ENCODE results near the gene KLRK1.
A peak's percentile ranks its signal among the peaks of the same experiment; 100 is the strongest.
"Not testable (repeated sequence)": the region's sequence is repeated elsewhere in the genome, so short reads cannot be mapped to it uniquely, and the experiment has no call there.

KLRK1 gene

GRCh38 chr12:10392394-10392930 is 2.6 kb upstream of the KLRK1 start:
- H3K4me3 ChIP-seq (ENCODE audit: insufficient read depth in 1 of 2, low read depth in 1 of 2, low read length in 2 of 2), result no peak overlapping the region
- H3K36me3 ChIP-seq (ENCODE audit: control insufficient read depth in 1 of 2, insufficient read depth in 2 of 2, low read depth in 1 of 2, low read length in 2 of 2), result no peaks in the 10 kb centered on the region
- no peak overlapping the region for H2AK5ac ChIP-seq (ENCODE audit: low read length, severe bottlenecking)
- H3K9ac ChIP-seq (ENCODE audit: low read length), result no peak overlapping the region
- no peak overlapping the region for H3K18ac ChIP-seq (ENCODE audit: low read depth in 1 of 2, low read length in 2 of 2)
- H2BK12ac ChIP-seq (ENCODE audit: low read length in 2 of 2), result no peak overlapping the region
- H3K14ac ChIP-seq (ENCODE audit: low read length in 2 of 2), result no peak overlapping the region
- no peak overlapping the region for H2BK15ac ChIP-seq (ENCODE audit: low read depth, poor library complexity, severe bottlenecking)
- WGBS, result 62% methylated on average over 7 of the region's 7 CpGs
- no peaks in the 10 kb centered on the region for H3K9me3 ChIP-seq (ENCODE audit: control insufficient read depth, low read length)
- no peaks in the 10 kb centered on the region for H3K79me1 ChIP-seq (replicated peaks; ENCODE audit: low read length, poor library complexity, severe bottlenecking)
- no peak overlapping the region for H4K91ac ChIP-seq (ENCODE audit: low read length)
- no peak overlapping the region for H2BK5ac ChIP-seq (ENCODE audit: low read depth, low read length, poor library complexity, severe bottlenecking)
- peak overlapping the region; percentile 43 for H3K27ac ChIP-seq (ENCODE audit: low read length, poor library complexity, severe bottlenecking)
- no peak overlapping the region for H3K23ac ChIP-seq (ENCODE audit: low read length in 2 of 2)
- H2AFZ ChIP-seq (ENCODE audit: low read depth, low read length), result no peak overlapping the region
- H3K4me1 ChIP-seq (ENCODE audit: control insufficient read depth, insufficient read depth, low read depth, low read length), result peaks cover 4% of the 10 kb centered on the region
- no peak overlapping the region for H3K4ac ChIP-seq (ENCODE audit: low read depth in 1 of 2, low read length in 2 of 2)
- DNase-seq, result peak; percentile 87
- no peak overlapping the region for H3K4me2 ChIP-seq (ENCODE audit: low read length, poor library complexity, severe bottlenecking)
- H4K8ac ChIP-seq (ENCODE audit: low read length), result no peak overlapping the region
- H3K27me3 ChIP-seq (ENCODE audit: control insufficient read depth in 1 of 2, insufficient read depth in 1 of 2, low read length in 2 of 2), result no peaks in the 10 kb centered on the region
- H2BK120ac ChIP-seq (ENCODE audit: low read depth, low read length), result no peak overlapping the region

GRCh38 chr12:10390991-10391390 is 1.1 kb upstream of the KLRK1 start:
- not testable (repeated sequence) for H2AFZ ChIP-seq (ENCODE audit: low read depth, low read length); H3K27me3 ChIP-seq (ENCODE audit: control insufficient read depth in 1 of 2, insufficient read depth in 1 of 2, low read length in 2 of 2); H2BK12ac ChIP-seq (ENCODE audit: low read length in 2 of 2); H3K18ac ChIP-seq (ENCODE audit: low read depth in 1 of 2, low read length in 2 of 2); H3K79me1 ChIP-seq (replicated peaks; ENCODE audit: low read length, poor library complexity, severe bottlenecking); H3K4me1 ChIP-seq (ENCODE audit: control insufficient read depth, insufficient read depth, low read depth, low read length); H3K9me3 ChIP-seq (ENCODE audit: control insufficient read depth, low read length); H4K8ac ChIP-seq (ENCODE audit: low read length); H3K4ac ChIP-seq (ENCODE audit: low read depth in 1 of 2, low read length in 2 of 2); H2AK5ac ChIP-seq (ENCODE audit: low read length, severe bottlenecking); H3K4me2 ChIP-seq (ENCODE audit: low read length, poor library complexity, severe bottlenecking); H2BK5ac ChIP-seq (ENCODE audit: low read depth, low read length, poor library complexity, severe bottlenecking); H3K36me3 ChIP-seq (ENCODE audit: control insufficient read depth in 1 of 2, insufficient read depth in 2 of 2, low read depth in 1 of 2, low read length in 2 of 2); H3K27ac ChIP-seq (ENCODE audit: low read length, poor library complexity, severe bottlenecking); H3K14ac ChIP-seq (ENCODE audit: low read length in 2 of 2); H2BK15ac ChIP-seq (ENCODE audit: low read depth, poor library complexity, severe bottlenecking); H3K23ac ChIP-seq (ENCODE audit: low read length in 2 of 2); H2BK120ac ChIP-seq (ENCODE audit: low read depth, low read length); H4K91ac ChIP-seq (ENCODE audit: low read length); DNase-seq; H3K9ac ChIP-seq (ENCODE audit: low read length); H3K4me3 ChIP-seq (ENCODE audit: insufficient read depth in 1 of 2, low read depth in 1 of 2, low read length in 2 of 2)
- WGBS, result 97% methylated on average over 6 of the region's 7 CpGs

GRCh38 chr12:10388624-10389413 is 1.0 kb downstream of the KLRK1 start:
- no peak overlapping the region for H2AK5ac ChIP-seq (ENCODE audit: low read length, severe bottlenecking)
- H3K9me3 ChIP-seq (ENCODE audit: control insufficient read depth, low read length), result peaks cover 7% of the 10 kb centered on the region
- no peak overlapping the region for H3K23ac ChIP-seq (ENCODE audit: low read length in 2 of 2)
- no peak overlapping the region for H3K4me2 ChIP-seq (ENCODE audit: low read length, poor library complexity, severe bottlenecking)
- no peaks in the 10 kb centered on the region for H3K4me1 ChIP-seq (ENCODE audit: control insufficient read depth, insufficient read depth, low read depth, low read length)
- no peak overlapping the region for H4K91ac ChIP-seq (ENCODE audit: low read length)
- H3K79me1 ChIP-seq (replicated peaks; ENCODE audit: low read length, poor library complexity, severe bottlenecking), result no peaks in the 10 kb centered on the region
- H2BK15ac ChIP-seq (ENCODE audit: low read depth, poor library complexity, severe bottlenecking), result no peak overlapping the region
- H3K18ac ChIP-seq (ENCODE audit: low read depth in 1 of 2, low read length in 2 of 2), result no peak overlapping the region
- H3K27me3 ChIP-seq (ENCODE audit: control insufficient read depth in 1 of 2, insufficient read depth in 1 of 2, low read length in 2 of 2), result no peaks in the 10 kb centered on the region
- H3K4ac ChIP-seq (ENCODE audit: low read depth in 1 of 2, low read length in 2 of 2), result no peak overlapping the region
- no peak overlapping the region for H2BK5ac ChIP-seq (ENCODE audit: low read depth, low read length, poor library complexity, severe bottlenecking)
- H4K8ac ChIP-seq (ENCODE audit: low read length), result no peak overlapping the region
- H2BK120ac ChIP-seq (ENCODE audit: low read depth, low read length), result no peak overlapping the region
- no peak overlapping the region for H2AFZ ChIP-seq (ENCODE audit: low read depth, low read length)
- no peak overlapping the region for H3K9ac ChIP-seq (ENCODE audit: low read length)
- 89% methylated on average over 4 of the region's 9 CpGs for WGBS
- H3K27ac ChIP-seq (ENCODE audit: low read length, poor library complexity, severe bottlenecking), result no peak overlapping the region
- no peak overlapping the region for H2BK12ac ChIP-seq (ENCODE audit: low read length in 2 of 2)
- no peak overlapping the region for H3K4me3 ChIP-seq (ENCODE audit: insufficient read depth in 1 of 2, low read depth in 1 of 2, low read length in 2 of 2)
- no peak for DNase-seq
- H3K36me3 ChIP-seq (ENCODE audit: control insufficient read depth in 1 of 2, insufficient read depth in 2 of 2, low read depth in 1 of 2, low read length in 2 of 2), result no peaks in the 10 kb centered on the region
- no peak overlapping the region for H3K14ac ChIP-seq (ENCODE audit: low read length in 2 of 2)

GRCh38 chr12:10387498-10387897 is 2.3 kb downstream of the KLRK1 start:
- DNase-seq; H2BK5ac ChIP-seq (ENCODE audit: low read depth, low read length, poor library complexity, severe bottlenecking); H4K91ac ChIP-seq (ENCODE audit: low read length); H3K79me1 ChIP-seq (replicated peaks; ENCODE audit: low read length, poor library complexity, severe bottlenecking); H3K27ac ChIP-seq (ENCODE audit: low read length, poor library complexity, severe bottlenecking); H3K9me3 ChIP-seq (ENCODE audit: control insufficient read depth, low read length); H2BK15ac ChIP-seq (ENCODE audit: low read depth, poor library complexity, severe bottlenecking); H3K4ac ChIP-seq (ENCODE audit: low read depth in 1 of 2, low read length in 2 of 2); H2AFZ ChIP-seq (ENCODE audit: low read depth, low read length); H3K4me1 ChIP-seq (ENCODE audit: control insufficient read depth, insufficient read depth, low read depth, low read length); H2BK12ac ChIP-seq (ENCODE audit: low read length in 2 of 2); H2BK120ac ChIP-seq (ENCODE audit: low read depth, low read length); H2AK5ac ChIP-seq (ENCODE audit: low read length, severe bottlenecking); H3K9ac ChIP-seq (ENCODE audit: low read length); H3K18ac ChIP-seq (ENCODE audit: low read depth in 1 of 2, low read length in 2 of 2); H4K8ac ChIP-seq (ENCODE audit: low read length); H3K23ac ChIP-seq (ENCODE audit: low read length in 2 of 2); H3K36me3 ChIP-seq (ENCODE audit: control insufficient read depth in 1 of 2, insufficient read depth in 2 of 2, low read depth in 1 of 2, low read length in 2 of 2); H3K14ac ChIP-seq (ENCODE audit: low read length in 2 of 2); H3K4me3 ChIP-seq (ENCODE audit: insufficient read depth in 1 of 2, low read depth in 1 of 2, low read length in 2 of 2); H3K27me3 ChIP-seq (ENCODE audit: control insufficient read depth in 1 of 2, insufficient read depth in 1 of 2, low read length in 2 of 2); H3K4me2 ChIP-seq (ENCODE audit: low read length, poor library complexity, severe bottlenecking): not testable (repeated sequence)
- over 99% methylated on average over 5 of the region's 6 CpGs for WGBS

Data from mesenchymal stem cell (in vitro differentiated cells and primary cell).